ENCODE measurements around the gene P2RY12.

The P2RY12 gene

DNA sequence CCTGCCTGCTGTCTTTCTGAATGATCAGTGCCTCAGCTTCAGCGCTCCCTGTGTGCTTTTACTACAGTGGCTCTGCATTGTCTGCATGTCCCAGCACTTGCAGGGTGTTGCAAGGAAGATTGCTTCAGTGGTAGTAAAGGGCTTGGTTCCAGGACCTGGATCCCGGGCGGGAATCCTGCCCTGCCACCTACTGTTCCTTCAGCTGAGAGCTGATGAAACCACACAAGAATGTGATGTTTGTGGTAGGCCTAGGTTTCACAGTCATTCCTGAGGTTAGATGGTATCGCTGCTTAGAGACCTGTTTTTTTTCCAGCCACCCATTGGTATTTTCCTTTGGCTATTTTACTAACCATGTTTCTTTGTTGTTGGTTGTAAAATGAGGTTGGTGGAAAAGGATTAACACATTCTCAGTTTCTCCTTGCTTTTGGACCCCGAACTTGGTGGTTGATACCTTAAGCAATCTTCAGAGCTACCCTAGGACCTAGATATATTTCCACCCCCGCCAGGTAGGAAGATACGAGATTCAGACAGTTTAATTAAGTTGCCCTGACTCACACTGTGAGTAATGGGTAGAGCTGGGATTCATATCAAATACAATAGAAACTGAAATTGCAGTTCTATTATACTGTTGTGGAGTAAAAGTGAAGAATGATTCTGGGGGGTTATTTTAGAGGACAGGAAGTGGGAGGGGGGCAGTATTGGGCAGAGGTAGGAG is 79.3 kb downstream of the P2RY12 start:
- no peak for DNase-seq

DNA sequence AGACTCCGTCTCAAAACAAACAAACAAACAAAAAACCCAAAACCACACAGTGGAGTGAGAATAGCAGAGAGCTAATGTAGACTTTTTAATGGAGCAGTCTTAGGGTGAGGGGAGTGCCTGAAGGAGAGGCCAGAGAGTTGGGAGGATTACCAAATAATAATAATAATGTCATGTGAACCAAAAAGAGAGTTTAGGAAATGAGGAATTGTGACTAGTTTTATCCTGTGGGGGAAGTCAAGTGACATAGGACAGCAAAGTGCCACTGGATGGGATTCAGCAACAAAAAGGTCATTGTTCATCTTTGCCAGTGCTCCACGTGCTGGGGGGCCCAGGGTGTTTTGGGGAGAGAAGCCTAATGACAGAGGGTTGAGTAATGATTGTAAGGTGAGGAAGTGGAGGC is 80.8 kb downstream of the P2RY12 start:
- no peak for DNase-seq

DNA sequence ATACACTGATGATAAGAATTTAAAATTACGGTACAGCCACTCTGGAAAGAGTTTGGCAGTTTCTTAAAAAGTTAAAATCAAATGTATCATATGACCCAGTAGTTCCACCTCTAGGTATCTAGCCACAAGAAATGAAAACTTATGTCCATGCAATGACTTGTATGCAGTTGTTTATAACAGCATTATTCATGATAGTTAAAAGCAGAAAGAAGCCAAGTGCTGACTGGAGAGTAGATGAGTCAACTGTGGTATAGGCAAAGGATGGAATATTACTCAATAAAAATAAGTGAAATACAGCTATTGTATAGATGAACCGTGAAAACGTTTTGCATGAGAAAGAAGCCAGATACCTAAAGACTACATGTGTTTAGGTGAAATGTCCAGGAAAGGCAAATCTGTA is 82.8 kb downstream of the P2RY12 start:
- no peak for DNase-seq

DNA sequence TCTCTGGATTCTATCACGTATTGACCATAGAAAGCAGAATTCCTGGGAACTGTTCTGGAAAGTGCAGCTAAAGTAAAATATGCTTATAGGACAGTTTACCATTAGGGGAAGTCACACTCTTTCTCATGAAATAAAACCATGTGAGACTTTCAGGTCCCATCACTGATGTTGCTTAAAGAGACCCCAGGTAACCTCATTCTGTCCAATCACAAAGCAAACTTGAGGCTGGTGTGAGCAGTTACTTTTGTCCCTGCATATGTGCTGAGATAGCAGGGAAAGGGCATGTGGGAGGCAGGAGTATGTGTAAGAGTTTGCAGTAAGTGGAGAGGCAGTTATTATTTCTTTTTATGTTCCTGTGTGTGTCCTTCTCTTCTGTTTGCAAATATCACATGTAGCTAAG is 84.0 kb downstream of the P2RY12 start:
- DNase-seq, result no peak

DNA sequence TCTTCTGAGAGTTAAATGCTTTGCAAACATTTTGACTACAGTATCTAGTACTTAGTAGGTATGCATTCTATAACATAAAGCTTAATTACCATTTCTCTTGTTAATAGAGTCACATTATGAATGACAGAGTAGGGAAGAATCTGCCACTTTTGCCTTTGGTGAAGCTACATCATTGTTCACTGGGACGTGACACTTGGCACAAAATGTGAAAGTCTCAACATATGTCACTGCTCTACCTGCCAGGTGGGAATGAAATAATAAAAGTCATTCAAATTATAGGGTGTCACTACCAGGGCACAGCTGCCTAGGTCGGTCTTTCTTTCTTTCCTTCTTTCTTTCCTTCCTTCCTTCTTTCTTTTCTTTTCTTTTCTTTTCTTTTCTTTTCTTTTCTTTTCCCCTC is 85.5 kb downstream of the P2RY12 start:
- no peak for DNase-seq

DNA sequence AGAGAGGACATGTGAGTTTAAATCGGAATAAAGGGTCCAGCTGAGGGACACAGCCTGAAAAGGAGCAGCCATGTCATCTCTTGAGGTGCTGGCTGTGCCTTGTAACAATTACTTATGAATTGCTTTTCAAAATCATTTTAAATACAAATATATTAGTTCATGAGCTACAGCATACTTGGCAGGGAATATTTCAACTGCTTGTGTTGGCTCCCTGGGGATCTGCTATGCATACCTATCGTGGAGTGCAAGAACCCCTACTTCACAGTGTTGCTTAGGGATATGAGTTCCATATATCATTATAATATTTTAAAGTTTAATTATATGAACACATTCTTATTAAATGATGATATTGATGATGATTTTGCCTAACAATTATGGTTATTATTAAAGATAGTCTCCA is 87.1 kb downstream of the P2RY12 start:
- DNase-seq, result no peak

DNA sequence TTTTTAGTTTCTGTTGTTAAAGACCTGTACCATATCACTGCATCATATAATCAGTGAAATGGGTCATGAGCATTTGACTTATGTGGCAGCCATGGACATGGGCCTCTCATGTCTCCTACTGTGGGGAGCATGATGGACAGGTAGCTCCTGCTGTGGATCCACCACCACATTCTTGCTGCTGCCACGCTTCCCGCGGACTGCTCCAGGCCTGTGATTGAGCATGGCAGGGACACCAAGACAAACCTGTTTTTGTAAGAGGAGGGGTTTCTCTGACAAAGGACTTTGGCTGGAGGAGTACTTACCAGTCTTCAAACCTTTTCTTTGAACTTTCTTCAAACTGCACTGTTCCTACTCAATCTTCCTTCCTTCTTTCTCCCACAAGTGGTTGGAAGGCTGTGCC is 88.3 kb downstream of the P2RY12 start:
- DNase-seq, result no peak

DNA sequence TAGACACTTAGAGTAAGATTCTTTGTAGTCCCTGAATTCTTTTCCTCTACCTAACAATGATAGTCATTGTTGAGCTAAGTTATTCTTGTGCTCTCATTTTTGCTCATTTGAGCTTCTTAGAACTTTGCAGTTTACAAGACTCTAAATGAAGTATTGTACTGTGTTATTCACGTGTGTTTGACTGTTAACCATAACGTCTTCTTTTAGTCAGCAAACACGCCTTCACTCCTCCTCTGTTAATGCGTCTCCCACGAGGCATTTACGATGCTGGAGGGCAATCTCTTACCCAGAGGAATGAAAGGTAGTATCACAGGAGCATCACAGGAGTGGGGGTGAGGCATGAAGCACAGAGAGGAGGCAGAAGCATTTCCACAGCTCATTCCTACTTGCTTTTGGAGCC is 91.4 kb downstream of the P2RY12 start:
- DNase-seq, result no peak

DNA sequence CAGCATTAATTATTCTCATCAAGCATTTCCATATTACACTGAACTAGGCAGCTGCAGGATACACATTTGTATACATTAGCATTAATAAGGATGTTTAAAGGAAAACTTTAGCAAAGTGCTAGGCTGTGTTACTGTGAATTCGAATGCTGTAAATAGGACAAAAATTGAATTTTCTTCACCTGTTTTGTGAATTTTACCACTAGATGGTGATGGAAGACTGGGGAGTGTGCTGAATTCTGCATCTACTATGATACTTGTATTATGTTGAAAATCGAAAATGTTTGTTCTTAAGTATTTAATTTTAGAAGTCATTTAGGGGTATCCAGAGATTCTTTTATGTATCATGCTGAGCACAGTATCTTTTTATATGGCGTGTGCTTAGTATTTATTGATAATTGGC is 93.9 kb downstream of the P2RY12 start:
- no peak for DNase-seq

DNA sequence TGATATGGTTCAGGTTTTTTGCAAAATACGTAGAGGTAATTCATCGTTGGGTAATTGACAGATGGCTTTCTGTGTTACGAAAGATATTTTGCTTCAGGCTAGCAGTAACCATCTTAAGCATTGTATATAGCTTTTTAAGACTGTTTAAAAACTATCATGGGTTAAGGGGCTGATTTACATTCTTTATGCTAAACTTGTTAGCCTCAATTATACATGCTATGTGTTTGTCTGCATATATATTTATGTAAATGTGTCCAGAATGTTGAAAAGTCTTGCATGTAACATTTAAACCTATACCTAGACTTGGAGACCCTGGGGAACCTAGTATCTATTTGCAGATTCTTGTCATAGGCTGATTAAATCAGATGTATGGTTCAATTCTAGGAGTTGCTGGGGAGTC is 95.1 kb downstream of the P2RY12 start:
- no peak for DNase-seq
